T47D (cell line): Measurements from ENCODE around the gene PPM1M.

Experiments used
- DNase-seq, 2 experiments: peaks; one replicate each; pipeline versions ENCODE4 v3.0.0 to v3.0.0-alpha.2; 2011 to 2012; ENCODE audit warnings: low read depth in 1 of 2, low spot score in 1 of 2
- JUND ChIP-seq: IDR thresholded peaks from 2 replicates; pipeline ENCODE4 v1.6.1; 2012; ENCODE audit warnings: low read depth
- in situ Hi-C: cut with HindIII; loops from 2 replicates; pipeline ENCODE4 v1.10.0; 2016; ENCODE audit warnings: low sequenced_read_pairs, low pct_unique_long_range_greater_than_20kb

PPM1M gene

GRCh38 chr3:52293491-52294319 lies 48.1 kb downstream of the PPM1M start:
- DNase-seq, result no peak
- in situ Hi-C loops, result no loop called here
- TF ChIP-seq JUND, result no peak

- TF ChIP-seq JUND, result no peak
- in situ Hi-C loops, result no loop called here
- no peak for DNase-seq
Measured at GRCh38 chr3:52294320-52295150, 49.0 kb downstream of the PPM1M start.

GRCh38 chr3:52295671-52296208 lies 50.2 kb downstream of the PPM1M start:
- DNase-seq, result no peak
- in situ Hi-C loops, result no loop called here
- no peak for TF ChIP-seq JUND

- no peak for DNase-seq
- in situ Hi-C loops, result no loop called here
- TF ChIP-seq JUND, result no peak
Measured at GRCh38 chr3:52297242-52298148, 51.9 kb downstream of the PPM1M start.

- in situ Hi-C loops, result no loop called here
- DNase-seq, result no peak
- no peak for TF ChIP-seq JUND
Measured at GRCh38 chr3:52298149-52299098, 52.9 kb downstream of the PPM1M start.

GRCh38 chr3:52299247-52299878 lies 53.8 kb downstream of the PPM1M start:
- TF ChIP-seq JUND, result no peak
- DNase-seq, result no peak
- in situ Hi-C loops, result no loop called here
